IMR-90 (cell line): ENCODE measurements around the gene NPL. TPM values are rescaled to one million over a fixed set of nuclear protein-coding genes. Genes with fewer than 3 reads are reported as not detected.
A peak's percentile ranks its signal among the peaks of the same experiment; 100 is the strongest.

Experiments used
- BHLHE40 ChIP-seq: fragments of 150-350 bp; IDR thresholded peaks from 2 replicates; pipeline ENCODE4 v1.6.1; 2016; ENCODE audit warnings: mild to moderate bottlenecking, low read depth, low read length
- CTCF ChIP-seq: conservative IDR thresholded peaks from 2 replicates; pipeline ENCODE4 v1.5.1; 2012; ENCODE audit warnings: mild to moderate bottlenecking, low read depth, low read length, improper control_type of control experiment
- MAFK ChIP-seq: IDR thresholded peaks from 2 replicates; pipeline ENCODE4 v1.6.1; 2012; ENCODE audit warnings: low read depth, low read length, improper control_type of control experiment
- POLR2A ChIP-seq: IDR thresholded peaks from 2 replicates; pipeline ENCODE4 v1.6.1; 2012; ENCODE audit warnings: mild to moderate bottlenecking, low read depth, low read length
- USF2 ChIP-seq: fragments of 150-350 bp; IDR thresholded peaks from 2 replicates; pipeline ENCODE4 v1.6.1; 2017; ENCODE audit warnings: mild to moderate bottlenecking, antibody characterized with exemption, low read length, low read depth
- polyA plus RNA-seq, 3 experiments: library from polyadenylated mRNA; depleted of rRNA; stranded (reverse); fragments of >200 nt; gene quantifications; 2 replicates each; pipeline ENCODE4 v1.2.3, GENCODE V29; 2012; ENCODE audit warnings: low replicate concordance in 1 of 3
- total RNA-seq: library from RNA; depleted of rRNA; stranded (reverse); fragments of >200 nt; gene quantifications from 2 replicates; pipeline ENCODE4 v1.2.3, GENCODE V29; 2012

Gene NPL
- total and polyA plus RNA-seq, 2 of the 4 experiments (the other 2 are of a cell fraction) = 0.36 to 0.68 TPM

GRCh38 chr1:182789138-182790076, at the start of gene NPL (continued):
- no peak for TF ChIP-seq CTCF
- peak; percentile 96 for TF ChIP-seq USF2
- TF ChIP-seq BHLHE40 = peak; percentile 62
- 0 out of 2 replicates have a peak, but pooled peaks have one; percentile 37 for TF ChIP-seq POLR2A
- no peak for TF ChIP-seq MAFK
